NCI-H748 treated with DMSO at 0.1 percent for 48 hours (cell line): ENCODE results near the gene LRP8.
A peak's percentile ranks its signal among the peaks of the same experiment; 100 is the strongest.

ENCODE experiments used
- DNase-seq: peaks from one replicate; lab custom pipeline; 2025; lab: John Stamatoyannopoulos, UW

LRP8 gene

GRCh38 chr1:53259932-53260331 is 67.9 kb downstream of the LRP8 start:
- DNase-seq = no peak

GRCh38 chr1:53258216-53258615 is 69.7 kb downstream of the LRP8 start:
- no peak for DNase-seq

GRCh38 chr1:53257454-53258081 is 70.3 kb downstream of the LRP8 start:
- DNase-seq = no peak

- DNase-seq = no peak
Measured at GRCh38 chr1:53256511-53257453, 71.1 kb downstream of the LRP8 start.

GRCh38 chr1:53255031-53255430 is 72.8 kb downstream of the LRP8 start:
- DNase-seq = no peak

GRCh38 chr1:53254011-53254640 is 73.7 kb downstream of the LRP8 start:
- DNase-seq = no peak

GRCh38 chr1:53250325-53250724 is 77.5 kb downstream of the LRP8 start:
- no peak for DNase-seq

- DNase-seq = no peak
Measured at GRCh38 chr1:53249706-53250105, 78.2 kb downstream of the LRP8 start.

- DNase-seq = no peak
Measured at GRCh38 chr1:53246261-53247134, 81.4 kb downstream of the LRP8 start.

GRCh38 chr1:53244141-53244540 is 83.7 kb downstream of the LRP8 start:
- no peak for DNase-seq

GRCh38 chr1:53242381-53242780 is 85.5 kb downstream of the LRP8 start:
- DNase-seq = no peak

- DNase-seq = no peak
Measured at GRCh38 chr1:53241828-53242227, 86.0 kb downstream of the LRP8 start.

GRCh38 chr1:53238197-53239155 is 89.4 kb downstream of the LRP8 start, which contains the start of gene MAGOH:
Gene MAGOH (minus strand): TSS chr1:53238518. CDS start chr1:53238448, 70 bp downstream.
- peak; percentile 82 for DNase-seq

- no peak for DNase-seq
Measured at GRCh38 chr1:53237638-53238037, 90.2 kb downstream of the LRP8 start.

GRCh38 chr1:53220962-53221286 is 106.9 kb downstream of the LRP8 start:
- DNase-seq = no peak

GRCh38 chr1:53220171-53220961 is 107.5 kb downstream of the LRP8 start, which contains the start of gene CZIB:
Gene CZIB (minus strand): TSS chr1:53220634. CDS start chr1:53220575, 59 bp downstream.
- peak; percentile 84 for DNase-seq

- no peak for DNase-seq
Measured at GRCh38 chr1:53219711-53220110, 108.2 kb downstream of the LRP8 start.

GRCh38 chr1:53218201-53218600 is 109.7 kb downstream of the LRP8 start:
- DNase-seq = no peak

- no peak for DNase-seq
Measured at GRCh38 chr1:53214376-53214940, 113.4 kb downstream of the LRP8 start.
